GM21528 (cell line): ENCODE data around the gene LYZ.
"Not testable (repeated sequence)": the region's sequence is repeated elsewhere in the genome, so short reads cannot be mapped to it uniquely, and the experiment has no call there.

Experiments
- ATAC-seq: cut with Tn5 transposase; IDR thresholded peaks from one replicate; pipeline ENCODE4 v1.9.1; 2021; ENCODE audit warnings: mild to moderate bottlenecking, moderate library complexity; ENCODE audit not compliant: unreplicated experiment, low FRiP score

The LYZ gene

GRCh38 chr12:69348162-69348938 lies at the start of gene LYZ:
TSS of gene LYZ (plus strand) at chr12:69348381. CDS start at chr12:69348409, 28 bp downstream.
- ATAC-seq, result no peak

DNA sequence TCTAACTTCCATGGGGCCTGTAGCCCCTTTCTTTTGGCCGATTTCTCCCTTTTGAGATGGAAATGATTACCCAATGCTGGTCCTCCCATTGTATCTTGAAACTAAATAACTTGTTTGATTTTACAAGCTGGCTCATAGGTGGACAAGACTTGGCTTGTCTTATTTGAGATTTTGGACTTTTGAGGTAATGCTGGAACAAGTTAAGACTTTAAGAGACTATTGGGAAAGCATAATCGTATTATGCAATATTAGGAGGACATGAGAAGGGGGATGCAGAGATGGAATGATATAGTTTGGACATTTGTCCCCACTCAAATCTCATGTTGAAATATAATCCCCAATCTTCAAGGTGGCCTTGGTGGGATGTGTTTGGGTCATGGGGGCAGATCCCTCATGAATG lies 49.2 kb upstream of the LYZ start:
- ATAC-seq, result no peak

- no peak for ATAC-seq
These were observed 43.9 kb upstream of the LYZ start for GRCh38 chr12:69304284-69304683.

DNA sequence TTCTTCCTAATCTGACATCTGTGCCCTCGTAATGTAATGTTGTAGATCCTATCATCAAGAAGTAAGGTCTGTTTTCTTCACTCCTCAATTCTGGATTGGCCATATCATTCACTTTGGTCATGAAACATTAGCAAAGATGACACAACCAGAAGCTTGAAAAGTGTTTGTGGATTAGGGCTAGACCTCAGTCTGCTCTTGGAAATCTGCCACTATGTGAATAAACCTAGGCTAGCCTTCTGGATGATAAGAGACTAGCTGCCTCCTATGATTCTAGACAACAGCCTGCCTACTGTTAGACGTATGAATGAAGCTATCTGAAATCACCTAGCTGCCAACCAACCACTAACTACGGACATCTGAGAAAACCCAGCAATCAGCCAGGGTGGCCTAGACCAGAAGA lies 38.7 kb upstream of the LYZ start:
- no peak for ATAC-seq

GRCh38 chr12:69313209-69313608 lies 35.0 kb upstream of the LYZ start:
- no peak for ATAC-seq

GRCh38 chr12:69316784-69317183 lies 31.4 kb upstream of the LYZ start:
- ATAC-seq, result not testable (repeated sequence)

DNA sequence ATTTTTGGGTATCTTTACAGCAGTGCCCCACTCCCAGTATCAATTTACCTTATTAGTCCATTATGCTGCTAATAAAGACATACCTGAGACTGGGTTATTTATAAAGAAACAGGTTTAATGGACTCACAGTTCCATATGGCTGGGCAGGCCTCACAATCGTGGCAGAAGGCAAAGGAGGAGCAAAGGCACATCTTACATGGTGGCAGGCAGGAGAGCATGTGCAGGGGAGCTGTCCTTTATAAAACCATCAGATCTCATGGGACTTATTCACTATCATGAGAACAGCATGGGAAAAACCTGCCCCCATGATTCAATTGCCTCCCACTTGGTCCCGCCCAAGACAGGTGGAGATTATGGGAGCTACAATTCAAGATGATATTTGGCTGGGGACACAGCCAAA lies 30.9 kb upstream of the LYZ start:
- ATAC-seq, result not testable (repeated sequence)

- no peak for ATAC-seq
These were observed 30.0 kb upstream of the LYZ start for GRCh38 chr12:69318225-69318624.

DNA sequence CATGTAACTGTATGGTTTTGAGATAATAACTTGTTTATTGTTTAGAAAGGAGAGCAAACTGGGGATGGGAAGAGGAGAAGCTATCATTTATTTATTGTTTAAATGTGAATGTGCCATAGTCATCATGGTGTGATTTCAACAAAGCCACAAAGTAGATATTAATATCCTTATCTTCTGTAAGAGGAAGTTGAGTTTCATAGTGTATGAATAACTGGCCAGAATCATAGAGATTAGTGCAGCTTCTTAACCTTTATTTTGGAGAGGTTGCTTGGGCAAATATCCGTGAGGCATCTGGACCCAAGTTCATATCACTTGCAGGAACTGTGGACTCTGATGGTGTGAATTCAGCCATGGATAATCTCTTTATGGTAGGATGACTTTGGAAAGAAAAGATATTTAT lies 26.8 kb upstream of the LYZ start:
- ATAC-seq, result no peak

DNA sequence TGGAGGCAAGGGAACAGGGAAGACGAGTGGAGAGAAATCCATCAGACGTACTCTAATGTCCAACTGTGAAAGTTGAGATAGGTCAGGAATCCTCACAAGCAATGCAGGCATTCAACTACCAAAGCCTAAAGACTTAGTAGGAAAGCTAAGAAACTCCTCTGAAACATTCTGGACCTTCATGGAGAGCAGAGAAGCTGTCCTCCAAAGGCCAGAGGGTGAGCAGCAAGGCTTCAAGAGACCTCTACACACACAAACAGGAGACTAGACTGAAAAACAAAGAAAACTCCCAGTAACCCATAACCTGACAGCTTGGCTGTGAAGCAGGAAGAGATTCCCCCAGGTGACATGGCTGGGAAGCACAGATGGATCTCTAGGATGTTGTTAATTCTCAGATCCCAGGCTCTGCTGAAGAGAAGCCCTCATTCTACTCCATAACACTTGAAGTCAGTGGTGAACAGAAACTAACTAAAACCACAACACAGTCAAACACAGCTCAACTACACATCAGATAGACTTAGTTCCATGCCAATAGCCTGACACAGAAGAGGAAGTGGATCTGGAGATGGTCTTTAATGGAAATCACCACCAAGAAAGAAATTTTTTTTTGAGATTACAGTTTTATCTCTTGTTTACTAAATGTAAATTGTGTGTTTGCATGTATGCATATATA lies 23.2 kb upstream of the LYZ start:
- ATAC-seq, result peak; percentile 92

GRCh38 chr12:69328426-69328825 lies 19.8 kb upstream of the LYZ start:
- no peak for ATAC-seq

GRCh38 chr12:69329669-69330428 lies 18.3 kb upstream of the LYZ start:
- no peak for ATAC-seq

- peak; percentile 87 for ATAC-seq
These were observed 17.4 kb upstream of the LYZ start for GRCh38 chr12:69330475-69331473.

DNA sequence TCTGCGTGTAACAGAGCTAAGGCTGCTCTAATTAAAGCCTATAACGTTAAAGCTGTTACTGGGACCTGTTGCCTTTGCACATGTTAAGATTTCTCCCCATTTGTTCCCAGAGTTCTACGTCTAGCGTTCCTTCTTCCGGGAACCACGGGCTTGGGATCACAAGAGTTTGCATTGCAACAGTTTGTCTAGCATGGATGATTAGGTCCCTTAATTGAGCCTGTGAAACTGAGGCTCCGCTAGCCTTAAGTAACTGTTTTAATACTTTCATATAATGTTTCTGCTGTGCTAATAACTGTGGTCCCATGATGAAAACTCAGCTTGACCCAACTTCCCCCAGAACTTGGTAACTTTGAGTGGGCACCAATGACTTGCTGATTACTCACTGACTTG lies 16.7 kb upstream of the LYZ start:
- ATAC-seq, result no peak

GRCh38 chr12:69331909-69332684 lies 16.1 kb upstream of the LYZ start:
- ATAC-seq, result no peak

DNA sequence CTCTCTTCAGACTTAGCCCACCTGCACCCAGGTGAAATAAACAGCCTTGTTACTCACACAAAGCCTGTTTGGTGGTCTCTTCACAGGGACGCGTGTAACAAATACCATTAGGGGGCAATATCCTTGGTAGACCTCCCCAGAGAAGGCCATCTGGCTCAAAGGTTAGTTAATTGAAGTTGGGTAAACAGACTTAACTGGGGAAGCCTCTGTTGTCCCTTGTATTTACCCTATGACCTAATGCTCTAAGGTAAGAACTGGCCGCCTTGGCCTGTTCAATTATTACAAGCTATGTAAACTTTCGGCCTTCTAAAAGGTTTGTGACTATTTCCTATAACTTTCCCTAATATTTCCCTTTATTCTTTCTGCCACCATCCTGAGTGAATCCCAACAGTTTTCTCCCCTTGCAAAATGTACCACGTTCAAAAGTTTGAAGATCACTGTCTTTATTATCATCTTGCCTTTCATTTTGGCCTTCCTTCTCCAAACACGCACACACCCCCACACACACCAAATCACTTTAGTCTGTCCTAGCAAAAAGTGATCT lies 15.3 kb upstream of the LYZ start:
- no peak for ATAC-seq

- ATAC-seq, result no peak
These were observed 14.0 kb upstream of the LYZ start for GRCh38 chr12:69334158-69334557.

GRCh38 chr12:69337311-69338090 lies 10.7 kb upstream of the LYZ start:
- no peak for ATAC-seq
